ENCODE data around the gene PERM1.
"Not testable (repeated sequence)": the region's sequence is repeated elsewhere in the genome, so short reads cannot be mapped to it uniquely, and the experiment has no call there.

Gene PERM1

GRCh38 chr1:978069-978834 is 3.6 kb downstream of the PERM1 start:
- DNase-seq (ENCODE audit: low read depth, low spot score): no peak

GRCh38 chr1:976791-977190 is 5.1 kb downstream of the PERM1 start:
- not testable (repeated sequence) for DNase-seq (ENCODE audit: low read depth, low spot score)

- no peak for DNase-seq (ENCODE audit: low read depth, low spot score)
Measured at GRCh38 chr1:975896-976683, 5.8 kb downstream of the PERM1 start.

DNA sequence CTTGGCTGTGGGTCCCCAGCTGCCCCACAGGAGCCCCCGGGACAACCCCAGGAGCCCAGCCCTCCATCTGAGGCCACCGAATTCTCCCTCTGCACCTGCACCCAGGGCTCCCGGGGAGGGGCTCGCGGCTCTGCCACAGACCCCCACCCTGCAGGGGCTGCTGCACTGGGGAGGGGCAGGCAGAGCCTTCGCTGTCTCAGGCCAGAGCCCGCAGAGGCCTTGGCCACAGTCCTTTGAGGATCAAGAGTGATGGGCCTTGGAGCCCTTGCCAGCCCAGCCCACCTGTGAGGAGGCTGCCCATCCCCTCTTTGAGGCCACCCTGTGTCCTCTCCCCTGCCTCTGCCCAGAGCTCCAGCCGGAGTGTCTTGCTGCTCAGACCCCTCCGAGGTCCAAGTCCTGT is 6.5 kb downstream of the PERM1 start:
- DNase-seq (ENCODE audit: low read depth, low spot score): no peak

- DNase-seq (ENCODE audit: low read depth, low spot score): no peak
Measured at GRCh38 chr1:974687-975328, 7.1 kb downstream of the PERM1 start.

DNA sequence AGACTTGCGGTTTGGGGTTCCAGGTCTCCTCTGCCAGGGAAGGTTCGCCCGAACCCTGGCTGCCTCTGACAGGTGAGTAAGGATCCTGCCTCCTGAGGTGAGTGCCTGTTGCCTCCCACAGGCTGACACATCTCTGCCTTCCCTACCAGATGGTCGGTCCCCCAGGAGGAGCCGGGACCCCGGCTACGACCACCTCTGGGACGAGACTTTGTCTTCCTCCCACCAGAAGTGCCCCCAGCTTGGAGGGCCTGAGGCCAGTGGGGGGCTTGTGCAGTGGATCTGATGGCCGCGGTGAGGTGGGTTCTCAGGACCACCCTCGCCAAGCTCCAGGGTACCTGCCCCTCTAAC is 7.6 kb downstream of the PERM1 start:
- DNase-seq (ENCODE audit: low read depth, low spot score): no peak

DNA sequence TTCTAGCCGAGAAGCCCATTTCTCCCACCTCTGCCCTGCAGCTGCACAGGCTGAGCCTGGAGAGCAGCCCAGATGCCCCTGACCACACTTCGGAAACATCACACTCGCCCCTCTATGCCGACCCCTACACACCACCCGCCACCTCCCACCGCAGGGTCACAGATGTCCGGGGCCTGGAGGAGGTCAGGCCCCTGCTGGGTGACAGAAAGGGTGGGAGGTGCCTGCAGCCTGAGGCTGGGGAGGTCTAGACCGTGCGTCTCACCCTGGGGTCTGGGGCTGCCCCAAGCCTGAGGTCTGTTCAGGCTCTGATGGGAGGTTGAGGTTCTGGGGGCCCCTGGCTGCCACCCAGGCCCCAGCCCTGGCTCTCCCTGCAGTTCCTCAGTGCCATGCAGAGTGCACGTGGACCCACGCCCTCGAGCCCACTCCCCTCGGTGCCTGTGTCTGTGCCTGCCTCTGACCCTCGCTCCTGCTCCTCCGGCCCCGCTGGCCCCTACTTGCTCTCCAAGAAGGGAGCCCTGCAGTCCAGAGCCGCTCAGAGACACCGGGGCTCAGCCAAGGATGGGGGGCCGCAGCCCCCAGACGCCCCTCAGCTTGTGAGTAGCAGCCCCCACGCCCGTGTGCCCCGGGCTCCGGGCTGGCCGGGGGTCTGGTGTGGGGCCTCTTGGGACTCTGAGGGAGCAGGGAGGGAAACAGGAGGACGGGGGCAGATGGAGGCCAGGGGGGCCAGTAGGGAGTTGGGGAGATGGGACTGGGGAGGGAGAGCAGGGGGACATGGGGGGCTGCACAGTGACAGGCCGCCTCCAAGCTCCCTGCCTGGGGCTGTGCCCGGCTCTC is 8.2 kb downstream of the PERM1 start:
- no peak for DNase-seq (ENCODE audit: low read depth, low spot score)

DNA sequence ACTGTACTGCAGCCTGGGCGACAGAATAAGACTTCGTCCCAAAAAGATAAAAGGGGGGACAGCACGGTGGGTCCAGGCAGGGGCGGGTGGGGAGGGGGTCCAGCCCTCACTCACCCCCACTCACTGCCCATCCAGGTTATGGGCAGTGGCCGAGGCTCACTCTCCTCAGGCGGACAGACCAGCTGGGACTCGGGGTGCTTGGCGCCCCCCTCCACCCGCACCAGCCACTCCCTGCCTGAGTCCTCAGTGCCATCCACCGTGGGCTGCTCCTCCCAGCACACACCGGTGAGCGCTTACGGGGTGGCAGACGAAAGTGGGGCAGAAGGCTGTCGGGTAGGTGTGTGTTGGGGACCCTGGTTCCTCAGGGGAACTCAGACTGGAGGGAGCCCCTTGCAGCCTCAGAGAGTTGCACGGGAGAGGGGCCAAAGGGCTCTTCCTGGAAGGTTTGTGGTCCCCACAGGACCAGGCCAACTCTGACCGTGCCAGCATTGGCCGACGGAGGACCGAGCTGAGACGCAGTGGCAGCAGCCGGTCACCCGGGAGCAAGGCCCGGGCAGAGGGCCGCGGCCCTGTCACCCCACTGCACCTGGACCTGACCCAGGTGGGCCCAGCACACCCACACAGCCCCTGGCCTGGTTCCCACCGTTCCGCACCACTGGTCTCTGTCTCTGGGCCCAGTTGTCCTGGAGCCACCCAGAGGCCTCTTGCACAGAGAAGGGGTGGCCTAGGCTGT is 9.0 kb downstream of the PERM1 start:
- DNase-seq (ENCODE audit: low read depth, low spot score): no peak

- no peak for DNase-seq (ENCODE audit: low read depth, low spot score)
Measured at GRCh38 chr1:971751-972506, 10.0 kb downstream of the PERM1 start.

DNA sequence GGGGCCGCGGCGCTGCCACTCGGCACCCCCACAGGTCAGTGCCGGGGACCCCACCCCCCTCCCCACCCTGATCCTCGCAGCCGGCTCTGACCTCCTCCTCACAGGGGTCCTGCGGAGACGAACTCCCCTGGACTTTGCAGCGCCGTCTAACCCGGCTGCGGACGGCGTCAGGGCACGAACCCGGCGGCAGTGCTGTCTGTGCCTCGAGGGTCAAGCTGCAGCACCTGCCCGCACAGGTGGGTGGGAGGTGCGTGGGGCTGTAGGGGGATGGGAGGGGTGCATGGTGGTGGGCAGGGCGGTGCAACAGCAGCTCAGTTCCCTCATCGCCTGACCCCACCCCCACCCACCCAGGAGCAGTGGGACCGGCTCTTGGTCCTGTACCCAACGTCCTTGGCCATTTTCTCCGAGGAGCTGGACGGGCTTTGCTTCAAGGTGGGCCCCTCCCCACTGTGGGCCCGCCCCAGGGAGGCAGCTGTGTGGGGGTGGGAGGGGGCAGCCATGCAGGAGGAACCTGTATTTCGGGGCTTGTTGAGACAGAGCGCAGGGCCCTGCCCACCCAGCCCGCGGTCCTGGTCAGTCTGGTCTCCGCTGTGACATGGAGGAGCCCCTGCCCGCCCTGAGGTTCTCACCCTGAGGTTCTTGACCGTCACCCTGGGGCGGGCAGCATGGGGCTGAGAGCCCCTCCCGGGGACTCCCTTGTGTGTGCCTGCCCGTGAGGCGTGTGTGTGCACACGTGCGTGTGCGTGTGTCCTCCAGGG is 10.7 kb downstream of the PERM1 start:
- DNase-seq (ENCODE audit: low read depth, low spot score): no peak

DNA sequence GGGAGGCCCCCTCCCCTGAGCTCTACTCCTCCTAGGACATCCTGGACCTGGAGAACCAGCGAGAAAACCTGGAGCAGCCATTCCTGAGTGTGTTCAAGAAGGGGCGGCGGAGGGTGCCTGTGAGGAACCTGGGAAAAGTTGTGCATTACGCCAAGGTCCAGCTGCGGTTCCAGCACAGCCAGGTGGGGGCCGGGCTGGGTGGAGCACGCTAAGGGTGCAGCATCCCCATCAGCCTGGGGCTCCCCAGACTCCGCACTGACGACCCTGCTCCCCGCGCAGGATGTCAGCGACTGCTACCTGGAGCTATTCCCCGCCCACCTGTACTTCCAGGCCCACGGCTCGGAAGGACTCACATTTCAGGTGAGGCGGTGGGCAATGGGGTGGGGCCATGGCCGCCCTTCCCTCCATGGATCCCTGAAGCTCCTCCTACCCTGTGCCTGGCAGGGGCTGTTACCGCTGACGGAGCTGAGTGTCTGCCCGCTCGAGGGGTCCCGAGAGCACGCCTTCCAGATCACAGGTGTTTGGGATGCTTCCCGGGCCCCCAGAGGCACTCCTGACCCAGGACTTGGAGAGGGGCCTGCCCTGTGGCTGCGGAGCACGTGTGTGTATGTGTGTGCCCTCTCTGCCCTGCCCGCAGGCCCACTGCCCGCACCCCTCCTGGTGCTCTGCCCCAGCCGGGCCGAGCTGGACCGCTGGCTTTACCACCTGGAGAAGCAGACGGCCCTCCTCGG is 11.5 kb downstream of the PERM1 start:
- no peak for DNase-seq (ENCODE audit: low read depth, low spot score)

DNA sequence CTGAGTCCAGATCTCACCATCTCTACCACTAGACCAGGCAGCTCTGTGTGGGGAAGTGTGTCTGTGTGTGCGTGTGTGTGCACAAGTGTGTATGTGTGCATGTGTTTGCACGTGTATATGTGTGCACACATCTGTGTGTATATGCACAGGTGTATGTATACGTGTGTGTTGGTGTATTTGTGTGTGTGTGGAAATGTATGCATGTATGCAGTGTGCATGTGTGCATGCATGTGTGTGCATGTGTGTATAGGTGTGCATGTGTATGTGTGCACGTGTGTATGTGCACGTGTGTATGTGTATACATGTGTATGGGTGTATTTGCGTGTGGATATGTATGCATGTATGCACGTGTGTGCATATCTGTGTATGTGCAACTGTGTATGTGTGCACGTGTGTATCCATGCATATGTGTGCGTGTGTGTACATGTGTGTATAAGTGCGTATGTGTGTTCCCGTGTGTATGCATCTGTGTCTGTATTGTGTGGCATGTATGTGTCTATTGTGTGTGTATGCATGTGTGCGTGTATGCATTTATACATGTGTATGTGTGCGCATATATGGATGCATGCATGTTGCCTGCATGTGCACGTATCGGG is 12.5 kb downstream of the PERM1 start:
- DNase-seq (ENCODE audit: low read depth, low spot score): no peak

DNA sequence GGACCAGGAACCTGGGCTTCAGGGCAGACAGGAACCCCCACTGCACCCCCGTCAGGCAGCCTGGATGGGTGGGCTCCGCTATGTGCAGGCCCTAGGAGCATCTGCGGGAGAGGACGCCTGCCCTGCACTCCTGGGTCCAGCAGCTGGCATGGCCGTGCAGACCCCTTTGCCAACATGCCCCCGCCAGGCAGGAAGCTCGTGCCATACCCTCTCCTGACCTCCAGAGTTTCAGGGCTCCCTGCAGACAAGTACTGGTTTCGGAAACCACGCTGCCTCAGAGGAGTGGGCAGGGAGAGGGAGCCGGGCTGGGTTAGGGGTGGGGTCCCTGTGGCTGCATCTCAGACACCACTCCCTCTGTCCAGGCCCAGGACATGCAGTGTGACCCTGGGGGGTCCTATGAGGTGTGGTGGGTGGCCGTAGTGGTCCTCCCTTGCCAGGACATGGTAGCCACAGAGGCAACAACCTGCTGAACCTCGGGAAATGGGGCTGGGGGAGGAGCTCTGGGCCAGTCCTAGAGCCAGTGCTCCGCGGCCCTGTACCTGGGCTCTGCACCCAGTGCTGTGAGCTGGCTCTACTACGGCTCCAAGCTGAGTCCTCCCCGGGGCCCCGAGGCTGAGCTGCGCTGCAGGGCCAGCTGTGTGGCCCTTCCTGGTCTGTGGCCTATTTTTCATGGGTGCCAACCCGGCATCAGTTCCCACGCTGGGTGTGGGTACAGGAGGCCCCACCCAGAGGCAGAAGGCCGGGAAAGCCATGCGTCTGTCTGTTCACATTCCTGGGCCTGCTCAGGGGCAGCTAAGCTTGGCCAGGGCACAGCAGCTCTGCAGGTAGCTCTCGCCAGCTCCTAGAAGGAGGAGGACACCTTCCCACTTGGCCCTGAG is 14.2 kb downstream of the PERM1 start:
- DNase-seq (ENCODE audit: low read depth, low spot score): no peak

GRCh38 chr1:966704-967300 is 15.1 kb downstream of the PERM1 start:
- no peak for DNase-seq (ENCODE audit: low read depth, low spot score)

DNA sequence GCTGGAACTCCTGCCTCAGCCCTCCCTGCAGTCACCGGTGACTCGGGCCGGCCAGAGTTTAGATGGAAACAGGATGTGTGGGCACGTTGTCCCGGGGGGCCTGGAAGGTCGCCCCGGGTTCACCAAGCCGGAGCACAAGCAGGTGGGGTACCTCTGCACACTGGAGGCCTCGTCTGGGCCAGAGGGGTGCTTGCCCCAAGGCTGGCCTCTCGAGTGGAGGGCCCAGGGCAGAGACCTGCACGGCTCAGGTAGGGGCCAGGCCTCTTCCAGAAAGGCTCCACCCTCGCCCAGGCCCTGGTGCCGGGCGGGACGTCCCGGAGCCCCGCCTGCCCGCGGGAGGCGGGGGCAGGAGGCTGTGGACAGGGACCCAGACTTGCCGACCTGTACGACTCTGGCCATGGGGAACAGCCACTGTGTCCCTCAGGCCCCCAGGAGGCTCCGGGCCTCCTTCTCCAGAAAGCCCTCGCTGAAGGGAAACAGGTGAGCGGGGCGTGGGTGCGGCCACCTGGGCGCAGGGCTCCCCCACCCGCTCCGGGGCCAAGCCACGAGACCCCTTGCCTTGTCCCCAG is 15.7 kb downstream of the PERM1 start, which contains the start of gene PLEKHN1:
Gene PLEKHN1 (plus strand): TSS at position 348 of the 569 bp plus-strand sequence. CDS start 50 bp downstream, at position 398.
- no peak for DNase-seq (ENCODE audit: low read depth, low spot score)

DNA sequence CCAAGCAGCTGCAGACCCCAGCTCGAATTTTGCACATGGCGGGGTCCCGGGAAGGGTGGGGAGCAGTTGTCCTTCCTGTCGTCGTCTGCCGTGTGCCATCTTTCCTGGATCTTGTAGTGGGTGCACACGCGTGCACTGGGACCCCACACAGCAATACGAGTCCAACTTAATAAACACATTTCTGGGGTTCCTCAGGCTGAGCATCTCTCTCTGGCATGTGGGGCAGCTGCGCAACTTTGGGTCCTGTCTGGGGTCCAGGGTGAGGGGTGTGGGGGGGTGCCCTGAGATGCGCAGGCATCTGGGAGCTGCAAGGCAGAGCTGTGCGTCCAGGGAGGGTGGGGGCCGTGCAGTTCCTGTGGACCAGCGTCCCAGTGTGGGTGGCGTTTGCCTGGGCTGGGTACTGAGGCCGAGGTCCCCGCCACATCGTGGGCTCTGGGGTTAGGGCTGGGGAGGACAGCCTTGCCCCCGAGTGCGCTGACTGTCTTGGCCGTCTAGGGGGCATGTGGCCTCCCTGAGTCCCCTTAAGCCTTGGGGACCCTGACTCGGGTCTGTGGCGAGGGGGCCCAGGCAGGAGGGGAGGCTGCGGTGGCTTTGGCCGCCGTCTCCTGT is 16.3 kb downstream of the PERM1 start:
- DNase-seq (ENCODE audit: low read depth, low spot score): no peak
